Tongue (tissue), 2 donors: Measurements from ENCODE around the gene TOX3. TPM values are rescaled to one million over a fixed set of nuclear protein-coding genes. Genes with fewer than 3 reads are reported as not detected.

Source experiments
- DNase-seq: peaks from one replicate; pipeline ENCODE4 v3.0.0-alpha.2; 2015
- total RNA-seq: library from RNA; depleted of rRNA; stranded (reverse); fragments of >200 nt; gene quantifications from one replicate; pipeline ENCODE4 v1.2.3, GENCODE V29; 2014

Gene TOX3
- total RNA-seq, 1 donor from 2014 or later = 0.31 TPM

- no peak for DNase-seq
These were observed 9.4 kb downstream of the TOX3 start for GRCh38 chr16:52537516-52537915.

- DNase-seq = no peak
These were observed 11.9 kb downstream of the TOX3 start for GRCh38 chr16:52535076-52535475.

GRCh38 chr16:52533296-52533695, 13.6 kb downstream of the TOX3 start:
- no peak for DNase-seq

GRCh38 chr16:52532384-52532783, 14.6 kb downstream of the TOX3 start:
- no peak for DNase-seq

GRCh38 chr16:52529226-52529625, 17.7 kb downstream of the TOX3 start:
- no peak for DNase-seq

- no peak for DNase-seq
These were observed 18.4 kb downstream of the TOX3 start for GRCh38 chr16:52528393-52529065.

- no peak for DNase-seq
These were observed 20.1 kb downstream of the TOX3 start for GRCh38 chr16:52526830-52527229.

GRCh38 chr16:52526116-52526828, 20.7 kb downstream of the TOX3 start:
- DNase-seq = no peak

- DNase-seq = no peak
These were observed 25.4 kb downstream of the TOX3 start for GRCh38 chr16:52521570-52521969.

GRCh38 chr16:52518884-52519283, 28.1 kb downstream of the TOX3 start:
- DNase-seq = no peak

GRCh38 chr16:52515068-52515671, 31.8 kb downstream of the TOX3 start:
- peak; percentile 56 for DNase-seq

- DNase-seq = no peak
These were observed 34.5 kb downstream of the TOX3 start for GRCh38 chr16:52512297-52512987.

- DNase-seq = no peak
These were observed 45.2 kb downstream of the TOX3 start for GRCh38 chr16:52501746-52502145.

- DNase-seq = no peak
These were observed 46.0 kb downstream of the TOX3 start for GRCh38 chr16:52500963-52501362.

GRCh38 chr16:52499060-52499440, 47.9 kb downstream of the TOX3 start:
- peak; percentile 19 for DNase-seq

- no peak for DNase-seq
These were observed 48.4 kb downstream of the TOX3 start for GRCh38 chr16:52498328-52499059.

GRCh38 chr16:52497067-52497816, 49.7 kb downstream of the TOX3 start:
- peak; percentile 91 for DNase-seq

- DNase-seq = peak; percentile 36
These were observed 50.7 kb downstream of the TOX3 start for GRCh38 chr16:52496051-52496876.

- no peak for DNase-seq
These were observed 52.3 kb downstream of the TOX3 start for GRCh38 chr16:52494621-52495020.

- no peak for DNase-seq
These were observed 52.8 kb downstream of the TOX3 start for GRCh38 chr16:52494145-52494544.
